ENCODE results near the gene SULF2.

The SULF2 gene

GRCh38 chr20:47674686-47675085 is 110.6 kb downstream of the SULF2 start:
- H3F3A ChIP-seq (ENCODE audit: low read depth): no peaks in the 10 kb centered on the region
- H4K20me1 ChIP-seq (ENCODE audit: insufficient read depth, low read length, poor library complexity, severe bottlenecking): no peaks in the 10 kb centered on the region
- no peak for TF ChIP-seq CTCF (conservative IDR thresholded peaks at IDR 0.05; ENCODE audit: low read length)
- no peak for TF ChIP-seq EZH2phosphoT487 (IDR thresholded peaks at IDR 0.05; ENCODE audit: borderline replicate concordance)
- no peak overlapping the region for H2AFZ ChIP-seq (ENCODE audit: low read length)
- H3K79me2 ChIP-seq (ENCODE audit: insufficient read depth, low read length): no peaks in the 10 kb centered on the region
- H3K4me2 ChIP-seq (ENCODE audit: low read depth, low read length, poor library complexity, severe bottlenecking): no peak overlapping the region
- no peaks in the 10 kb centered on the region for H3K27me3 ChIP-seq (ENCODE audit: insufficient read depth, low read length, poor library complexity, severe bottlenecking)
- H3K4me3 ChIP-seq (ENCODE audit: low read length, poor library complexity, severe bottlenecking): no peak overlapping the region
- no peaks in the 10 kb centered on the region for H3K36me3 ChIP-seq (ENCODE audit: insufficient read depth, low read length)
- no peaks in the 10 kb centered on the region for H3K4me1 ChIP-seq (ENCODE audit: insufficient read depth, low read length, poor library complexity, severe bottlenecking)
- H3K9ac ChIP-seq (ENCODE audit: low read depth, low read length, poor library complexity, severe bottlenecking): no peak overlapping the region
- no peaks in the 10 kb centered on the region for H3K9me3 ChIP-seq (ENCODE audit: insufficient read depth, low read depth, low read length)
- no peaks in the 10 kb centered on the region for H3K9me2 ChIP-seq (replicated peaks; ENCODE audit: low read depth, low read length)

GRCh38 chr20:47674145-47674544 is 111.1 kb downstream of the SULF2 start:
- Histone ChIP-seq H3K4me3 (ENCODE audit: low read length, poor library complexity, severe bottlenecking) (no peak overlapping the region), H3K4me1 (ENCODE audit: insufficient read depth, low read length, poor library complexity, severe bottlenecking) (no peaks in the 10 kb centered on the region), H3K9ac (ENCODE audit: low read depth, low read length, poor library complexity, severe bottlenecking) (no peak overlapping the region), H3K4me2 (ENCODE audit: low read depth, low read length, poor library complexity, severe bottlenecking) (no peak overlapping the region), H3K27me3 (ENCODE audit: insufficient read depth, low read length, poor library complexity, severe bottlenecking) (no peaks in the 10 kb centered on the region), H2AFZ (ENCODE audit: low read length) (no peak overlapping the region), H3F3A (ENCODE audit: low read depth) (no peaks in the 10 kb centered on the region), H3K9me2 (replicated peaks; ENCODE audit: low read depth, low read length) (no peaks in the 10 kb centered on the region), H3K79me2 (ENCODE audit: insufficient read depth, low read length) (no peaks in the 10 kb centered on the region), H3K9me3 (ENCODE audit: insufficient read depth, low read depth, low read length) (no peaks in the 10 kb centered on the region), H3K36me3 (ENCODE audit: insufficient read depth, low read length) (no peaks in the 10 kb centered on the region), H4K20me1 (ENCODE audit: insufficient read depth, low read length, poor library complexity, severe bottlenecking) (no peaks in the 10 kb centered on the region)
- TF ChIP-seq CTCF (conservative IDR thresholded peaks at IDR 0.05; ENCODE audit: low read length) (no peak), EZH2phosphoT487 (IDR thresholded peaks at IDR 0.05; ENCODE audit: borderline replicate concordance) (no peak)

- Histone ChIP-seq H3K9me2 (replicated peaks; ENCODE audit: low read depth, low read length) (no peaks in the 10 kb centered on the region), H3K4me2 (ENCODE audit: low read depth, low read length, poor library complexity, severe bottlenecking) (no peak overlapping the region), H3K27me3 (ENCODE audit: insufficient read depth, low read length, poor library complexity, severe bottlenecking) (no peaks in the 10 kb centered on the region), H3K9ac (ENCODE audit: low read depth, low read length, poor library complexity, severe bottlenecking) (no peak overlapping the region), H3K4me3 (ENCODE audit: low read length, poor library complexity, severe bottlenecking) (no peak overlapping the region), H2AFZ (ENCODE audit: low read length) (no peak overlapping the region), H4K20me1 (ENCODE audit: insufficient read depth, low read length, poor library complexity, severe bottlenecking) (no peaks in the 10 kb centered on the region), H3K79me2 (ENCODE audit: insufficient read depth, low read length) (no peaks in the 10 kb centered on the region), H3K36me3 (ENCODE audit: insufficient read depth, low read length) (no peaks in the 10 kb centered on the region), H3K4me1 (ENCODE audit: insufficient read depth, low read length, poor library complexity, severe bottlenecking) (no peaks in the 10 kb centered on the region), H3K9me3 (ENCODE audit: insufficient read depth, low read depth, low read length) (no peaks in the 10 kb centered on the region), H3F3A (ENCODE audit: low read depth) (no peaks in the 10 kb centered on the region)
- no peak for TF ChIP-seq CTCF (conservative IDR thresholded peaks at IDR 0.05; ENCODE audit: low read length)
- no peak for TF ChIP-seq EZH2phosphoT487 (IDR thresholded peaks at IDR 0.05; ENCODE audit: borderline replicate concordance)
Measured at GRCh38 chr20:47673671-47673955, 111.7 kb downstream of the SULF2 start.
